CD4-positive, alpha-beta T cell (primary cell): Measurements from ENCODE around the gene SLC51A. TPM values are rescaled to one million over a fixed set of nuclear protein-coding genes. Genes with fewer than 3 reads are reported as not detected.
"Not testable (repeated sequence)": the region's sequence is repeated elsewhere in the genome, so short reads cannot be mapped to it uniquely, and the experiment has no call there.

Experiments used
- ATAC-seq: fragments of 200-7000 bp; cut with Tn5 transposase; one replicate; pipeline ENCODE4 v1.10.0; 2022; ENCODE audit warnings: mild to moderate bottlenecking; ENCODE audit not compliant: poor library complexity
- CTCF ChIA-PET: fragments of 350-600 bp; sonication (Branson Sonifier 250); formaldehyde crosslinking; loops from one replicate; lab custom pipeline; 2021; ENCODE audit warnings: antibody characterized with exemption, inconsistent platforms; lab: Charles Lee
- POLR2A ChIA-PET: fragments of 350-600 bp; sonication (Branson Sonifier 250); formaldehyde crosslinking; loops from one replicate; lab custom pipeline; 2021; ENCODE audit warnings: antibody characterized with exemption, inconsistent platforms; lab: Charles Lee
- DNase-seq, 14 experiments: peaks; one replicate each; pipeline ENCODE4 v3.0.0-alpha.2; 2013 to 2020; ENCODE audit warnings: mixed read lengths in 2 of 14
- H3K27ac ChIP-seq, 2 donors: one replicate each; pipeline versions ENCODE4 v1.5.1 to v1.7.0; 2013; ENCODE audit warnings: low read length in 2 of 2, low read depth in 1 of 2, mild to moderate bottlenecking in 1 of 2
- H3K27me3 ChIP-seq, 2 experiments: 1 replicate in 1 of 2; 2 replicates in 1 of 2; pipeline versions ENCODE4 v1.6.1 to v1.7.0; 2013; ENCODE audit warnings: low read length in 2 of 2, control low read depth in 1 of 2, mild to moderate bottlenecking in 1 of 2, moderate library complexity in 1 of 2; ENCODE audit not compliant: insufficient read depth in 2 of 2, control insufficient read depth in 1 of 2
- H3K36me3 ChIP-seq: one replicate; pipeline ENCODE4 v1.6.1; 2013; ENCODE audit warnings: low read length, control low read depth; ENCODE audit not compliant: insufficient read depth
- H3K4me1 ChIP-seq: one replicate; pipeline ENCODE4 v1.6.1; 2013; ENCODE audit warnings: low read length, control low read depth; ENCODE audit not compliant: insufficient read depth
- H3K4me3 ChIP-seq: one replicate; pipeline ENCODE4 v1.5.1; 2013; ENCODE audit warnings: mild to moderate bottlenecking, low read length, moderate library complexity
- H3K9me3 ChIP-seq, 2 experiments: 1 replicate in 1 of 2; 2 replicates in 1 of 2; pipeline versions ENCODE4 v1.6.1 to v1.7.0; 2013; ENCODE audit warnings: low read length in 2 of 2, mild to moderate bottlenecking in 2 of 2, control low read depth in 1 of 2, moderate library complexity in 1 of 2; ENCODE audit not compliant: control insufficient read depth in 1 of 2, insufficient read depth in 1 of 2
- H3K27ac Mint-ChIP-seq: one replicate; pipeline ENCODE4 v1.8.0; 2020; ENCODE audit warnings: mixed read lengths
- H3K27me3 Mint-ChIP-seq: one replicate; pipeline ENCODE4 v1.8.0; 2021; ENCODE audit warnings: mixed read lengths
- H3K36me3 Mint-ChIP-seq: one replicate; pipeline ENCODE4 v1.8.0; 2021; ENCODE audit warnings: low read depth, mixed read lengths
- H3K4me1 Mint-ChIP-seq: one replicate; pipeline ENCODE4 v1.8.0; 2021; ENCODE audit warnings: low read depth, mixed read lengths
- H3K4me3 Mint-ChIP-seq: one replicate; pipeline ENCODE4 v1.8.0; 2020; ENCODE audit warnings: mild to moderate bottlenecking, mixed read lengths
- H3K9me3 Mint-ChIP-seq: one replicate; pipeline ENCODE4 v1.8.0; 2020; ENCODE audit warnings: mixed read lengths
- CTCF ChIP-seq: fragments of 200-600 bp; IDR thresholded peaks from one replicate; pipeline ENCODE4 v1.8.0; 2022; ENCODE audit warnings: antibody characterized with exemption, mild to moderate bottlenecking
- intact Hi-C, 2 experiments: fragments of 100-400 bp; cut with DNase I in 1 of 2; cut with micrococcal nuclease in 1 of 2; formaldehyde crosslinking; loops; one replicate each; pipeline versions ENCODE4 v1.15.1 to v1.9.0; 2023 to 2025; cut with DNase I, micrococcal nuclease
- total RNA-seq, 174 experiments: library from RNA in 2 of 174; stranded (reverse) in 2 of 174; gene quantifications; one replicate each; pipeline ENCODE4 v1.2.3 and lab custom pipeline; 2021 to 2026

The SLC51A gene
- total RNA-seq, 2 experiments from 2014 or later, result not detected

- H3K4me3 ChIP-seq, result no peak overlapping the region
- Mint-ChIP-seq H3K27ac (no peak overlapping the region), H3K27me3 (no peaks in the 10 kb centered on the region), H3K4me3 (no peak overlapping the region), H3K9me3 (no peaks in the 10 kb centered on the region), H3K36me3 (no peaks in the 10 kb centered on the region), H3K4me1 (peaks cover 5% of the 10 kb centered on the region)
- DNase-seq (peak in 2 of 14 experiments; percentile 49 to 64), ATAC-seq (no peak)
- peaks cover 5% of the 10 kb centered on the region for H3K4me1 ChIP-seq
- no peaks in the 10 kb centered on the region for H3K27me3 ChIP-seq
- intact Hi-C loops, result no loop called here
- ChIA-PET POLR2A (no interaction called here), CTCF (no interaction called here)
- no peak for TF ChIP-seq CTCF
- no peaks in the 10 kb centered on the region for H3K36me3 ChIP-seq
- H3K27ac ChIP-seq, result no peak overlapping the region
- no peaks in the 10 kb centered on the region for H3K9me3 ChIP-seq
These were observed 46.5 kb upstream of the SLC51A start for GRCh38 chr3:196169836-196170240.

GRCh38 chr3:196170296-196170695 is 46.0 kb upstream of the SLC51A start:
- H3K9me3 Mint-ChIP-seq, intact Hi-C loops, H3K27me3 ChIP-seq, H3K9me3 ChIP-seq, ATAC-seq, H3K4me1 Mint-ChIP-seq, H3K27ac Mint-ChIP-seq, H3K36me3 Mint-ChIP-seq, DNase-seq, POLR2A ChIA-PET, CTCF ChIA-PET, H3K4me1 ChIP-seq, H3K4me3 Mint-ChIP-seq, H3K27ac ChIP-seq, H3K27me3 Mint-ChIP-seq, H3K4me3 ChIP-seq, H3K36me3 ChIP-seq: not testable (repeated sequence)

- H3K36me3 Mint-ChIP-seq, result no peaks in the 10 kb centered on the region
- no peak for TF ChIP-seq CTCF
These were observed 41.7 kb upstream of the SLC51A start for GRCh38 chr3:196174652-196175051.

GRCh38 chr3:196175116-196175625 is 41.2 kb upstream of the SLC51A start:
- Mint-ChIP-seq H3K27me3 (no peaks in the 10 kb centered on the region), H3K36me3 (no peaks in the 10 kb centered on the region), H3K4me1 (peaks cover 27% of the 10 kb centered on the region), H3K4me3 (no peak overlapping the region), H3K9me3 (no peaks in the 10 kb centered on the region), H3K27ac (no peak overlapping the region)
- CTCF ChIA-PET, result no interaction called here
- no peak overlapping the region for H3K4me3 ChIP-seq
- intact Hi-C loops, result no loop called here
- no peak for TF ChIP-seq CTCF
- H3K9me3 ChIP-seq, result no peaks in the 10 kb centered on the region
- no peaks in the 10 kb centered on the region for H3K27me3 ChIP-seq
- H3K4me1 ChIP-seq, result peaks cover 24% of the 10 kb centered on the region
- DNase-seq (no peak), ATAC-seq (no peak)
- no peak overlapping the region for H3K27ac ChIP-seq
- POLR2A ChIA-PET, result no interaction called here
- H3K36me3 ChIP-seq, result no peaks in the 10 kb centered on the region

More at GRCh38 chr3:196174652-196175051, 41.7 kb upstream of the SLC51A start:
- ChIA-PET CTCF (no interaction called here), POLR2A (no interaction called here)
- Histone ChIP-seq H3K9me3 (no peaks in the 10 kb centered on the region), H3K4me3 (no peak overlapping the region), H3K4me1 (peaks cover 18% of the 10 kb centered on the region), H3K27me3 (no peaks in the 10 kb centered on the region), H3K27ac (no peak overlapping the region), H3K36me3 (no peaks in the 10 kb centered on the region)
- H3K4me3 Mint-ChIP-seq, result no peak overlapping the region
- no peaks in the 10 kb centered on the region for H3K9me3 Mint-ChIP-seq
- ATAC-seq (no peak), DNase-seq (no peak)
- no peaks in the 10 kb centered on the region for H3K27me3 Mint-ChIP-seq
- peak overlapping the region; percentile 64 for H3K27ac Mint-ChIP-seq
- intact Hi-C loops, result no loop called here
- peaks cover 22% of the 10 kb centered on the region for H3K4me1 Mint-ChIP-seq
